GM19468 (cell line): ENCODE data around the gene TRAF2.

Experiments used
- ATAC-seq: cut with Tn5 transposase; IDR thresholded peaks from one replicate; pipeline ENCODE4 v1.9.1; 2021; ENCODE audit warnings: mild to moderate bottlenecking, moderate library complexity, moderate number of reproducible peaks; ENCODE audit not compliant: unreplicated experiment; ENCODE audit errors: extremely low read depth

The TRAF2 gene

DNA sequence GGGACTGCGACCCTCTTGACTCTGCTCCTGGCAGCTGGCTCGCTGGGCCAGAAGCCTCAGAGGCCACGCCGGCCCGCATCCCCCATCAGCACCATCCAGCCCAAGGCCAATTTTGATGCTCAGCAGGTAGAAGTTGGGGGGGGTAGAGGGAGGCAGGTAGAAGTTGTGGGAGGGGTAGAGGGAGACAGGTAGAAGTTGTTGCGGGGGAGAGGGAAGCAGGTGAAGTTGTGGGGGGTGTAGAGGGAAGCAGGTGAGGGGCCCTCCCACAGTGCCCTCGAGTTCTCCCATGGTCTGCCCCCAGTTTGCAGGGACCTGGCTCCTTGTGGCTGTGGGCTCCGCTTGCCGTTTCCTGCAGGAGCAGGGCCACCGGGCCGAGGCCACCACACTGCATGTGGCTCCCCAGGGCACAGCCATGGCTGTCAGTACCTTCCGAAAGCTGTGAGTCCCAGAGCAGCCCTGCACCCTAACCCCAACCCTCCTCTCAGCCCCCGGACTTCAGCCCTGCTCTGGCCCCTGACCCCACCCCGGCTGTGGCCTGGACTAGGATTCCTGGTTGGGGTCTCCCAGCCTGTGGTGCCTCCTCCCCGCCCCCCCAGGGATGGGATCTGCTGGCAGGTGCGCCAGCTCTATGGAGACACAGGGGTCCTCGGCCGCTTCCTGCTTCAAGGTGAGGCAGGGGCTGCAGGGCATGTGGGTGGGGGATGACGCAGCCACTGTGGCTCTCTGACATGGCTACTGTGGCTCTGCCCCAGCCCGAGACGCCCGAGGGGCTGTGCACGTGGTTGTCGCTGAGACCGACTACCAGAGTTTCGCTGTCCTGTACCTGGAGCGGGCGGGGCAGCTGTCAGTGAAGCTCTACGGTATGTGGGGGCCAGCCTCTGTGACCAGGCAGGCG, 59.3 kb downstream of the TRAF2 start:
- no peak for ATAC-seq

- no peak for ATAC-seq
Observed at GRCh38 chr9:136946228-136947027, 60.1 kb downstream of the TRAF2 start.

DNA sequence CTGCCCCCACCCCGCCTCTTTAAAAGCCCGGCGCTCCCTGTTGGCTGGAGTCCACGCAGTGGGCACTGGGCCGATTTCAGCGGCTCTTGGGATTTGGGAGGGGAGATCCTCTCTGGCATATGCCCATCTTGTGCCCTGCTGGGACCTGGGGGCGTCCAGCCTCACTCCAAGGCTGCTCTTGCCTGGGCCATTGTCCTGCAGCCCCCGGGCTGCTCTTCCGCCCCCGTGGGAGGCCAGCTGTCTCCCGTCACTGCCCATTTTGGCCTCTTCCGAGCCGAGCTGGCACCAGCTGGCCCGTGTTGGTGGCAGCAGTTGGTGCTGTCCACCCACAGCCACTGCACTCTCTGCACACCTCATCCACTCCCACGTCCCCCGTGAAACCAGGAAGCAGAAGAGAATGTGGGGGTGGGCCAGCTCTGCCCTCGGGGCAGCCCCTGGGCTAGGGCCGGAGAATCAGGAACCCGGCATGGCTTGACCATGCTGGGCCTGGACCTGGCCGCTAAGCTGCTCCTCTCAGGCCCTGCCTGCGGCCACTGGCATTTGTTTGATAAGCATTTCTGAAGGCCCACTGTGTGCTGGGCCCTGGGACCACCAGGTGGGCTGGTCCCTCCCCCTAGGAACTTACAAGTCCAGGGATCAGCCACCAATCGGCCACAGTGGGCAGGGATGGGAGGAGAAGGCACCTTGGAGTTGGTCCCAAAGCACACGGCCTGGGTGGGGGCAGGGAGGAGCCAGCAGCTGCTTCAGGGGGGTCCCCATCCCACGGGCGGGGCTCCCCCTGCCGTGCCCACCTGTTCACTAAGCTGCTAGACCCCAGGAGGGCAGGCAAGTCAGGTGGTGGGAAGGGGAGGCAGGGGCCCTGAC, 60.9 kb downstream of the TRAF2 start:
- ATAC-seq, result no peak

- no peak for ATAC-seq
Observed at GRCh38 chr9:136947955-136948510, 61.7 kb downstream of the TRAF2 start.

DNA sequence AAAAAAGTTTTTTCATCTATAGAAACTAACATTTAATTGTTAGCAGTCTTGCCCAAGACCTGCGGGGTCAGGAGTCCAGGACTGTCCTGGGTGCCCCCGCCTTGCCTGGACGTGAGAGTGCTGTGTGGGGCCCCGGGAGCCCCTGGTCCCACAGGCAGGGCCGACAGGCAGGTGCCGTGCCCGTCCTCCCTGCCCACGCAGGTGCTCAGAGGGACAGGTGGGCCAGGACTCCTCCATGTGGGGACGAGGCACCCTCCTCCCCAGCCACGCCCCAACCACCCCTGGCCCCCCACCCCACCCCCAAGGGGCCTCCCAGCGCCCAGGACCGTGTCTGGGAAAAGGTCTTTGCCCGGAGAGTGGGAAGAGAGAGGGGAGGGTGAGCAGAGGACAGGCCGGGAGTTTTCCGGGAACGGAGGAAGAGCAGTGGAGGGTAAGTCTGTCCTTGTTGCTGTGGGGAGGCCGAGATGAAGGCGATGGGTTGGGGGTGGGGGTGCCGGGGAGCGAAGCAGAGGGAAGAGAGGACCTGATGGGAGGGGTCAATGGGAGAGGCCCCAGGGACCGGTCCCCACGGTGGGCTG, 63.0 kb downstream of the TRAF2 start:
- no peak for ATAC-seq

DNA sequence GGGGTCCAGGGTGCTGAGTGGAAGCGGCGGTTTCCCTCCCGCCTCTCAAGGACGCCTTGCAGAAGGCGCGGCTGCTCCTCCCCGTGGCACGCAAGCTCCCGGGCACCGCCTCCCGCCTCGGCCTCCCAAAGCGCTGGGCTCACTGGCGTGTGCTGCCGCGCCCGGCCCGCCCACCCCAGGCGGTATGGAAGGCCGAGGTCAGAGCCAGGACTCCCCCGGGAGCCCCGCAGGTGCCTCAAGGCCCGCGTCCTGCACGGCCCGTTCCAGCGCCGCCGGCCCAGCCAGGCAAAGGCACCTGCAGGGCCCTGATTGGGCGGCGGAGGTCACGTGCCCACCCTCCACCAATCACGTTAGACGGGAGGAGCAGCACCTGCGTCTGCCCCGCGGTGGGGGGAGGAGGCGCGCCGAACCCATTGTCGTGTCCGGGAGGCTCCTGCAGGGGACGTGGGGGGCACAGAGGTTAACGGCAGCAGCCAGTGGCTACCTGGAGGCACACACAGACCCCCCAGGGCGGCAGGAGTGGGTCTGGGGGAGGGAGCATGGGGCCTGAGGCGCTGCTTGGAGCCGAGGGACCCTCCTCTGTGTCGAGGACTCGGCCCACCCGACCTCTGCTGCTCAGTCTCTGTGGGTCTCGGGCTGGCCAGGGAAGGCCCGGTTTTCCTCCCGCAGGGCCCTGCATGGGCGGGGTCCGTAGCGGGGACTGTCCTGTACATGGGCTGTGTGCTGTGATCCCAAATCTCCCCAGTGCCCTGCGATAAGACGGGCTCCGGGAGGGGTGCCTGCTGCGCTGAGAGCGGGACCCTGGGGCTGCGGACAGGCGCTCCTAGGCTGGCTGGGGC, 63.7 kb downstream of the TRAF2 start:
- peak; percentile 72 for ATAC-seq

GRCh38 chr9:136950656-136951276, 64.5 kb downstream of the TRAF2 start:
- no peak for ATAC-seq

DNA sequence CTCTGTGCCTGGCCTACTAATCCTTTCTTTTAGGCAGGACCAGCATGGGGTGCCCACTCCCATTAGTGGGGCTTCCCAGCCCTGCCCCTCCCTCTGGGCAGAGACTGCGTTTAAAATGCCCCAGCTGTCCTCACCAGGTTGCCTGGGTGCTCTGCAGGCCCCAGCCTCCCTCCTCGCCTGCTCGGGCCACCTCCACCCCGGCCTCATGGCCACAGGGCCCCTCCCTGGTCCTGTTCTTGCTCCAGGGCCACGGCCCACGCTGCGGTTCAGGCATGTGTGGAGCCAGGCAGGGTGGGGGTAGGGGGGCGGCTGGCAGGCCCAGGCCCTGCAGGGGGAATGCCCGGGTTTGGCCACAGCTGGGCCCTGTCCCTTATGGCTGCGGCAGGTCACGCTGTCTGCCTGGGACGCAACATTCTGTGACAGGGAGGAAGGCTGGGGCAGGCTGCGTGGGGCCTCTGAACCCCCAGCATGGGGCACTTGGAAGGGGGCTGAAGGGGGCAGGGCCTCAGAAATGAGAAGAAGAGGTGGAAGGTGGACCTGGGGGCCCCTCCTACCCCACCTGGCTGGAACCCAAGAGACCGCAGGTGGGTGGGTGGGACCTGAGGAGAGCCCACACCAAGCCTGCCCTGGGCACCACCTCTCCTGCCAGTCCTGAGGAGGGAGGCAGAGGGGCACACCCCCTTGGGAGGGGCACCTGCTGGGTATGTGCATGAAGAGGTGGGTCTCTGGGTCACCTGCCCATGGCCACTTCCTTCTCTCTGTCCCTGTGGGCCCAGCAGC, 65.4 kb downstream of the TRAF2 start, which contains the start of gene LCN12:
TSS of gene LCN12 (plus strand) at position 733 of the 780 bp plus-strand sequence. CDS start 55 bp downstream, outside the sequence.
- no peak for ATAC-seq

DNA sequence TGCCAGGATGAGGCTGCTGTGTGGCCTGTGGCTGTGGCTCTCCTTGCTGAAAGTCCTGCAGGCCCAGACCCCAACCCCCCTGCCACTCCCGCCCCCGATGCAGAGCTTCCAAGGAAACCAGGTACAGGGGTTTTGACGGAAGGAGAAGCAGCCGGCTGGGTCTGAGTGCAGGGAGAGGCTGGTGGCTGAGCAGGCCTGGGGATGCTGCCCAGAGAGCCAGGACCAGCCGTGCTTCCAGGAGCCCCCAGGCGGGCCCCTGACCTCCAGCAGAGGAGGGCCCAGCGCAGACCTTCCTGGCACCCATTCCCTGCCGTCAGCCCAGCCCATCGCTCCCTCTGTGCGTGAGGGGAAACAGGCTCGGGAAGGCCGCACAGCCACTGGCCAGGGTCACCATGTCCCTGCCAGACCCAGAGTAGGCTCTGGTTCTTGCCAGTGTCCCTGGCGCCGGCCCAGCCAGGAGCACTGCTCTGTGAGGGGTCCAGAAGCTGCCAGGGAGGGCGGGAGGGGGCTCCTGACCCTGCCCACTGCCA, 66.1 kb downstream of the TRAF2 start:
- ATAC-seq, result no peak

DNA sequence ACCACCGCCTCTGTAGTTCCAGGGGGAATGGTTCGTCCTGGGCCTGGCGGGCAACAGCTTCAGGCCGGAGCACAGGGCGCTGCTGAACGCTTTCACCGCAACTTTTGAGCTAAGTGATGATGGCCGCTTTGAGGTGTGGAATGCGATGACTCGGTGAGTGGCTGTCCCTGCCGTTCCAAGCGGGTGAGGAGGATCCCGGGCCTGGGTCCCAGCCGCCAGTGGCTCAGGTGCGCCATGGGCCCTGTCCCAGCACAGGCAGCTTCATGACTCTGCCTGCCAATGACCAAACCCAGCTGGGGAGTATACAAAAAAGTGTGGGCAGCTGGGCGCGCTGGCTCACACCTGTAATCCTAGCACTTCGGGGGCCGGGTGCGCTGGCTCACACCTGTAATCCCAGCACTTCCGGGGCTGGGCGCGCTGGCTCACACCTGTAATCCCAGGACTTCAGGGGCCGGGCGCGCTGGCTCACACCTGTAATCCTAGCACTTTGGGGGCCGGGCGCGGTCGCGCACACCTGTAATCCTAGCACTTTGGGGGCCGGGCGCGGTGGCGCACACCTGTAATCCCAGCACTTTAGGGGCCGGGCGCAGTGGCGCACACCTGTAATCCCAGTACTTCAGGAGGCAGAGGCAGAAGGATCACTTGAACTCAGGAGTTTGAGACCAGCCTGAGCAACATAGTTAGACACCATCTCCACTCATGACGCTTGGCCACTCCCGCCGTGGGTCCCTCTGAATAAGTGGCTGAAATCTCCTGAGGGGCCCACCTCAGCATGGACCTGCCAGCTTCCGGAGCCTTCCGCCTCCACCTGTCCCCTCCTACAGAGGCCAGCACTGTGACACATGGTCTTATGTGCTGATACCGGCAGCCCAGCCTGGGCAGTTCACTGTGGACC, 66.8 kb downstream of the TRAF2 start:
- no peak for ATAC-seq

DNA sequence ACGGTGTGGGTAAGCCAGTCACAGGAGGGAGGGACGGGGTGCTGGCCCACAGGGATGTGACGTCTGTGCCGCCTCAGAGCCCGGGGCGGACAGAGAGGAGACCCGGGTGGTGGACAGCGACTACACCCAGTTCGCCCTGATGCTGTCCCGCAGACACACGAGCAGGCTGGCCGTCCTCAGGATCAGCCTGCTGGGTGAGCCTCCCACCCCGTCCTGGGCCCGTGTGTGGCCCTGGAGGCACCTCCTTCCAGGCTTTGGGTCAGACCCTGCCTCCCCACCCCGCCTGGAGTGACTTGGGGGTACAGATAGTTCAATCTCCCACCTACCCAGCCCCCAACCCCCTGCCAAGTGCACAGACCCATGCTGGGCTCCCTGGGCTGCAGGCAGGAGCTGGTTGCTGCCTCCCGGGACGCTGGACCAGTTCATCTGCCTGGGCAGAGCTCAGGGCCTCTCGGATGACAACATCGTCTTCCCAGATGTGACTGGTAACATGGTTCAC, 67.5 kb downstream of the TRAF2 start:
- no peak for ATAC-seq

GRCh38 chr9:136954270-136955083, 68.2 kb downstream of the TRAF2 start:
- no peak for ATAC-seq

GRCh38 chr9:136955202-136955942, 69.1 kb downstream of the TRAF2 start:
- ATAC-seq, result no peak

DNA sequence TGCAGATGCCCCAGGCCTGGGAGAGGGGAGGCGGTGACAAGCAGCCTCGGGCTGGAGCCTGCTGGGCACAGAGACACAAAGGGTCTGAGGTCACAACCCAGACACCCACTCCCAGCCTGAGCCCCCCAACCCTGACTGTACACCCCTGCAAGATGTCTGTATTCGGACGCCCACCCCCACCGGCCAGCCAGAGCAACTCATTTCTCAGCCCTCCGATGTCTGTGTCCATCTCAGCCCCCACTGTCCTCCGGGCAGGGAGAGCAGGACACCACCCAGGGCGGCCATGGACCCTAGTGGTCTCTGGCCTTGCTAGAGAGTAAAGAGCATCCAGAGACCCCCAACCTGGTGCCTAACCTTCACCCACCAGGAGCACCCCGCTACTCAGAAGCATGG, 69.6 kb downstream of the TRAF2 start:
- no peak for ATAC-seq

GRCh38 chr9:136956604-136957003, 70.3 kb downstream of the TRAF2 start:
- no peak for ATAC-seq
